H1 (cell line): Measurements from ENCODE around the gene NUCB1.

ENCODE experiments used
- EZH2 ChIP-seq: fragments of 200-600 bp; sonication (generic); IDR thresholded peaks from 2 replicates; pipeline ENCODE4 v1.7.1; 2012; ENCODE audit warnings: low read depth, mild to moderate bottlenecking, moderate library complexity, low read length, inconsistent platforms; ENCODE audit not compliant: severe bottlenecking
- POLR2AphosphoS5 ChIP-seq: IDR thresholded peaks from 2 replicates; pipeline ENCODE4 v1.6.1; 2011; ENCODE audit warnings: low read depth, low read length

DNA sequence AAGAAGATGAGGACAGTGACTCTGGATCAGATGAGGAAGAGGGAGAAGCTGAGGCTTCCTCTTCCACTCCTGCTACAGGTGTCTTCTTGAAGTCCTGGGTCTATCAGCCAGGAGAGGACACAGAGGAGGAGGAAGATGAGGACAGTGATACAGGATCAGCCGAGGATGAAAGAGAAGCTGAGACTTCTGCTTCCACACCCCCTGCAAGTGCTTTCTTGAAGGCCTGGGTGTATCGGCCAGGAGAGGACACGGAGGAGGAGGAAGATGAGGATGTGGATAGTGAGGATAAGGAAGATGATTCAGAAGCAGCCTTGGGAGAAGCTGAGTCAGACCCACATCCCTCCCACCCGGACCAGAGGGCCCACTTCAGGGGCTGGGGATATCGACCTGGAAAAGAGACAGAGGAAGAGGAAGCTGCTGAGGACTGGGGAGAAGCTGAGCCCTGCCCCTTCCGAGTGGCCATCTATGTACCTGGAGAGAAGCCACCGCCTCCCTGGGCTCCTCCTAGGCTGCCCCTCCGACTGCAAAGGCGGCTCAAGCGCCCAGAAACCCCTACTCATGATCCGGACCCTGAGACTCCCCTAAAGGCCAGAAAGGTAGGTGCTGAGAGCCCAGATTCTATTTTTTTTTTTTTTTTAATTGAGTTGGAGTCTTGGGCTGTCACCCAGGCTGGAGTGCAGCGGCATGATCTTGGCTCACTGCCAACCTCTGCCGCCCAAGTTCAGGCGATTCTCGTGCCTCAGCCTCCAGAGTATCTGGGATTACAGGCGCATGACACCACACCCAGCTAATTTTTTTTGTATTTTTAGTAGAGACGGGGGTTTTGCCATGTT is 25.6 kb upstream of the NUCB1 start:
- TF ChIP-seq EZH2 (no peak), POLR2AphosphoS5 (peak; percentile 55; the same call in 1 of the 2 replicates)
